ENCODE data around the gene SMTNL2.

SMTNL2 gene
- total RNA-seq = 0 to 0.04 reads per million in 2 donors

DNA sequence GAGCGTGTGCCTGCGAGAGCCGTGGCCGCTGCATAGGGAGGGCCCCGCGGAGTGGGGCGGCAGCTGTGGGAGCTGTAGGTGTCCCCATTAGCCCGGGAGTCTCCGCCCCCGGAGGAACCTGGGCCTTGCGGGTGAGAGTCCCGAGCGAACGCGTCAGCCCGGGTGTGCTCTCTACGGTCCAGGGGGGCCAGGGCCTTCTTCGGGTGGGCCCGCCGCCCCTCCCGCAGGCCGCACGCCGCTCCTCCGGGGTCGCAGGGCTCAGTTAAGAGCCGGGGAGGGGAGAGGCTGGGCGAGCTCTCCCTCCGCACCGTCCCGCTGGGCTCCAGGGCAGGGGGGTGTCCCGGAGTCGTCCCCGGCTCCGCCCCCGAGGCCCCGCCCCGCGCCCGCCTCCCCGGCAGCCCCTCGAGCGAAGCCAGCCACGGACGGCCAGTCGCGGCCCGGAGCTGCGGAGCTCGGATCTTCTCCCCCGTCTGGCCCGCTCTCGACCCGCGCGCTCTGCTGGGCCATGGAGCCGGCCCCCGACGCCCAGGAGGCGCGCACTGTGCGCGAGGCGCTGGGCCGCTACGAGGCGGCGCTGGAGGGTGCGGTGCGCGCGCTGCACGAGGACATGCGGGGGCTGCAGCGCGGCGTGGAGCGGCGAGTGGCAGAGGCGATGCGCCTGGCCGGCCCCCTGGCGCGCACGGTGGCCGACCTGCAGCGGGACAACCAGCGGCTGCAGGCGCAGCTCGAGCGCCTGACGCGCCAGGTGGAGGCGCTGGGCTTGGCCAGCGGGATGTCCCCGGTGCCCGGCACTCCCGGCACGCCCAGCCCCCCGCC, at the start of gene SMTNL2:
Gene SMTNL2, plus strand, starts transcription at position 429 of the 816 bp plus-strand sequence. Its CDS starts 77 bp downstream, at position 506.
- DNase-seq = no peak

GRCh38 chr17:4534928-4535666, 49.2 kb upstream of the SMTNL2 start:
- DNase-seq = no peak

GRCh38 chr17:4535667-4536258, 48.6 kb upstream of the SMTNL2 start:
- no peak for DNase-seq

GRCh38 chr17:4536259-4536741, 48.0 kb upstream of the SMTNL2 start:
- DNase-seq = no peak

DNA sequence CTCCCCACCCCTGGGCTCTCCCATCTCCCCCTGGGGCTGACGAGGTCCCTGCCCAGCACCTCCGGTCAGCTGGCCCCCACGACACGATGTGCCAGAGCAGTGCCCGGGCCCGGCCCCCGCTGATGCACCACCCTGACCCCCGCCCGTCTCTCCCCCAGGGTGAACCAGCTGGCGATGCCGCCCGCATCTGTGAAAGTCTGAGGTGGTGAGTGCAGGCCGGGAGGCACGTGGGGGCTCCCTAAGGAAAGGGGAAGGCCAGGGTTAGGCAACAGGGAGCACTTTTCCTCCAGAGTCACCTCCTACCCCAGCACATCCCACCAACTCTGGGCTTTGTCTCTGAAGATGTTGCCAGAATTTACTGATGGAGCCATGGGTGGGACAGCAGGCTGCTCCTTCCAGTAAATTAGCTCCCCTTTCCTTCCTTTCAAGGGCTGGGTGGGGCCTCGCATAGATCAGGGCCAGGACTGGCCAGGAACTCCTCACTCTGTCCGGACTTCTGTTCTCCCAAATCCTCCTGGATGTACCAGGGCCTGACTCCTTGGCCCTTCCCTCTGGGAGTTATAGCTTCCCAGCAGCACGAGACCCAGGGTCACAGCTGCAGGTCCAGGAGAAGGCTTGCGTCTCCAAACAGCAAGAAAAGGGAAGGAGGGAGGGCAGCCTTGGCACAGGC, 47.5 kb upstream of the SMTNL2 start:
- DNase-seq = no peak

DNA sequence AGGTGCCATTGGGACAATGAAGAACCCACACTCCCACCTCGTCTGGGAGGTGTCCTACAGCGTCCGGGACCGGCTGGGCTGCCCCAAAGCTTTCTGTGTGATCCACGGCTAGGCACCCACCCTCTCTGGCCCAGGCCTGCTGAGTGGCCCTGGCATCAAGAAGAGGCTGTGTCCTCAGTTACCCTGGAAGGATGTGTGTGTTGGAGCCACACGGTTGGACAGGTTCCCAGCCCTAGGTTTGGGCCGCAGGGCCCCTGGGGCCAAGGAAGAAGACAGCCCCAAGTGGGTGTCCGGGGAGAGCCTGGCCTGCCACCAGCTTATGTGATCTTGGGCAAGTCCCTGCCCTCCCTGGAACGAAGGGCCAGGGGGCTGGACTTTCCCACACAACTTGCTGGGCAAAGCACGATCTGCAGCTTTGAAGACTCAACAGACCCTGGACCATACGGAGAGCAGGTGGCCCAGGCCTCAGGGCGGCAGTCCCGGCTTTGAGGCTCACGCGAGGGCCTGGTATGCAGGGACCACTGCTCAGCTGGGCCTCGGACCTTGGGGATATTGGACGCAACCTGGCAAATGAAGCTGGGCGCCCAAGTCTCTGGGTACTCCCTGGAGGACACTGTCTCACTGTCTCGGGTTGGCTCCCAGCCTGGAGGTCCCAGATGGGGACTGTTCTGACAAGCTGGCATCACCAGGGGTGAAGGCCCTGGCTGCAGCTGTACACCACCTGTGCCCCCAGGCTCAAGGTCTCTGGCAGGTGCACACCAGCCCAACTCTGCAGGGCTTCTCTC, 46.7 kb upstream of the SMTNL2 start:
- DNase-seq = no peak

DNA sequence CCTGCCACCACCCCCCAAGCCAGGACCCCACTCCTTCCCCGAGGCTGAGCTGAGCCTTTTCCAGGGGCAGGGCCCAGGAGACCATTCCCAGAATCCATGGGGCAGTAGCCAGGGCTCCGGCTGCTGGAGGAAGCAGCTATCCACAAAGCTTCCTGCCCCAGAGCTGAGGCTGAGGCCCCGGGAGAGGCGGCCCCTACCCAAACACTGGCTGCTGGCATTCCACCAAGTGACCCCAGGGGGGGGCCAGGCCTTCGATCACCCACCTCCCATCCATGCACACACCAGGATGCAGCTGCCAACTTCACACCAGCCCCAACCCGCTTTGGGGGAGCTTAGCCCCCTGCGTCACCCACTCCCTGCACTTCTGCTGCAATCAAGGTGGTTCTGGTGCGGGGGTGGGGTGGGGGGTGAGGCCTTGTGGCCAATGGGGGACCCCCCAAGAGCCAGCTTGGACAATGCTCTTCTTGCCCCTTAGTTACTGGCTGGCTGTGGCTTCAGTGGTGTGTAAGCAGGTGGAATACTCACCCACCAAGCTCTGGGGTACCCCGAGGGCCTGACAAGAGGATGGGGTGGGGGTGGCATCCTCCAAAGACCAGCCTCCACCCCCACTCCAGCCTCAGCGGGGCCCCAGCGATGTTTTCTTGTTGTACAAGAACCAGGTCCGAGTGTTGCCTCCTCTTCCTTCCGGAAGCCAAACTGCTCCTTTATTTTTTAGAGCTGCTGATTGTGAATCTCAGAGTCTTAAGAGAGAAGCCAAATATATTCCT, 45.9 kb upstream of the SMTNL2 start:
- no peak for DNase-seq

GRCh38 chr17:4539025-4539424, 45.3 kb upstream of the SMTNL2 start:
- DNase-seq = no peak

- no peak for DNase-seq
Observed at GRCh38 chr17:4539576-4540223, 44.6 kb upstream of the SMTNL2 start.

DNA sequence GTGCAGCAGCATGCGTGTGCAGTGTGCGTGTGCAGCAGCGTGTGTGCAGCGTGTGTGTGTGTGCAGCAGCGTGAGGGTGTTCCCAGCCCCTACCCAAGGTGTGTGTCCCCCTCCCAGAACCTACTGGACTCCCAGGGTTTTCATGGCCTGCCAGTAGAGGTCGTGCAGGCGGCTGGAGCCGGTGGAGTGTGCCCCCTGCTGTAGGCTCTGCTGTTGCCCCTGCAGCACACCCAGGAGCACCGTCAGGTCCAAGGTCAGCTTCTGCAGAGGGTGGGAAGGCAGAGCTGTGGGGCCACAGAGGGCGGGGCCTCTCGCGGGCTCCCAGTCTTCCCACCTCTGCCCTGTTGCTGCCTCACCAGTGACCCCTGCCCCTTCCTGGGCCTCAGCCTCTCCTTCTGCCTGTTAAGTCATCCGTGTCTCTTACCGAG, 44.1 kb upstream of the SMTNL2 start:
- DNase-seq = no peak

DNA sequence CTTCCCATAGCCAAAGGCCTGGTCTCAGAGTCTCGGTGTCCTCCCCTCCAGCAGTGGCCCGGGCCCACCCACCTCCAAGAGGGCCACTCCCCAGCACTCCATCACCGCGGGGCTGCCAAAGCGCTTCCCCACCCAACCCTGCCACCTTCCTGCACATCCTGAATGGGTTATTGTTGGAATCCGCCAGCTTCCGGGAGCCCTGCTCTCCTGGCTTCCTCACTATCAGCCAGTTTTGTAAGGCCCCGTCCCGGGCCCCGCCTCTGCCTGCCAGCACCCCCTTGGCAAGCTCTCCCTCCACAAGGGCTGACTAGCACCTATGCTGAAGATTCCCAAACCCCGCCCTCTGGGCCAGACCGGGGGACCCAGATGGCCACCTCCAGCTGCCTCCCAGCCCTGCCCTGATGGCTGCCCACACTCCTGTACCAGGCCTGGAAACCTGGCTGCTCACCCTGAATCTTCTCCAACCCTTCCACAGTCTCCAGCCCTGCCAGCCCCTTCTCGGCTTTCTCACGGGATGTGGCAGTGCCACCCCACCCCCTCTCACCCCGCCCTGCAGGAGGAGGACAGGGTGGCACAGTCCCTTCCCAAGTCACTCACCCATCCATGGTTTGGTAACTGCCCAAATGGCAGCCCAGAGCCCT, 43.5 kb upstream of the SMTNL2 start:
- DNase-seq = no peak

- DNase-seq = no peak
Observed at GRCh38 chr17:4541328-4542002, 42.9 kb upstream of the SMTNL2 start.

DNA sequence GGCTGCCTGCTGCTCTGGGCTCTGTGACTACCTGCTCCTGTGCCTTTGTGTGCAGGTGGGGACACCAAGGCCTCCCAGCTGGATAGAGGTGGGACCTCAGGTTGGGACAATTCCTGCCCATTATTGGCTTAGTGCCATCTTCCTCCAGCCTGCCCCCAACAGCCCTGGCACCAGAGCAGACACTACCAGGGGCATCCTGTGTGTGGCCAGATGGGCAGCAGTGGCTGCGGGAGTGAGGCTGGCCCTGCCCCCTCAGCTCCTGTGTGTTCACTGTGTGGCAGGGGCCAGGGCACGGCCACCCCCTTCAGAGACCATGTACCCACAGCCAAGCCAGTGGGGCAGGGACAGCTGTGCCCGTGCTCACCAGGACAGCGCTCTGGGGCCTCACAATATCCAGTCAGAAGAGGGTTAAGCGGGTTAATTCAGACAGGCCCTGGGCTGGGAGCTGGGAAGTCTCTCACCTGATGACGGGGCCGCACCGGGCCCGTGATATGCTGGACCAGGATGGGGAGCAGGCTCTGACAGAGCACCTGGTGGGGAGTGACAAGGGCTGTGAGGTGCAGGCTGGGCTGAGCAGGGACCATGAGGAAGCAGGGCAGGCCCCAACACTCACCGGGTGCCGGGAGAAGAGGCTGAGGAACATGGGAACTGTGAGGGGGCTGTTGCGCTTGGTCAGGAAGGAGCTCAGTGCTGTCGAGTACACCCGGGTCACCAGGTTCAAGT, 42.2 kb upstream of the SMTNL2 start:
- DNase-seq = no peak

GRCh38 chr17:4542726-4543191, 41.6 kb upstream of the SMTNL2 start:
- no peak for DNase-seq

GRCh38 chr17:4543557-4544026, 40.7 kb upstream of the SMTNL2 start:
- DNase-seq = no peak

DNA sequence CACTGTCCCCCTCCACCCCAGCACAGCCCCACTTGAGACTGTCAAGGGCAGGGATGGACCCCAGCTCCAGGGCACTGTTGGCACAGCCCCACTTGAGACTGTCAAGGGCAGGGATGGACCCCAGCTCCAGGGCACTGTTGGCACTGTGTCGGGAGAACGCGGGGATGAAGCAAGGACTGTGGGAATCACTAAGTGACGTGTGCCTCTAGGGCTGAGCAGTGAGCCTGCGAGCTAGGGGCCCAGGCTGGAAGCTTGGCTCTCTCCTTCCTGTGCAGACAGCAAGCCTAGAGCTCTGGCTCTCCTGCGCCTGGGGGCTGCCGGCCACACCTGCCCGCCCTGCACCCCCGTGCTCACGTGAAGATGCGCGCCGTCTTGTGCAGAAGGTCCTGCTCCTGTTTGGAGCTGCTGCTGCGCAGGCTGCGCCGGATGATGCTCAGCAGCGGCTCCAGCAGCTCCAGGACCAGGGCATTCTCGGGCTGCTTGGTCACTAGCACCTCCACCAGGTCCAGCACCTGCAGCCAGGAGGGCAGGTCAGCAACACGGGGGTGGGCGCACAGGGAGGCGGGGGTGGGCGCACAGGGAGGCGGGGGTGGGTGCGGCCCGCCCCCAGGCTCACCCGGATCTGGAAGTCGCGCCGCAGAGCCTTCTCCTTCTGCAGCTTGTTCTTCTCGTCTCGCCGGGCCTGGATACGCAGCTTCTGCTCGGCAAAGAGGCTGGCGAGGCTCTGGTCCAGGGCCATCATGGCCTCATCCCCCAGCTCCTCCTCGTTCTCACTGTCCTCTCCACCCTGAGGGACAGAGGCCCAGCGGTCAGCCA, 40.0 kb upstream of the SMTNL2 start:
- DNase-seq = no peak

DNA sequence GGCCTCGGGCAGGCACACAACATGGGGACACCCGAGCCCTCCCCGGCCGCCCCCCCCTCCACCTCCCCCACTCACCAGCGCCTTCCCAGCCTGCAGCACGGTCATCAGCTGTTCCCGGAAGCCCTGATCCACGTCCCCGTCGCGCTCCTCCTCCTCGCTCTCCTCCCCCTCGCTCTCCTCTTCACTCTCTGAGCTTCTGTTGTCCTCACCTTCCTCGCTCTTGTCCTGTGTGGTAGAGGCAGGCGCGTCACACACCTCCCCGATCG, 39.4 kb upstream of the SMTNL2 start:
- no peak for DNase-seq
